Suprapubic skin (tissue), 4 donors: Measurements from ENCODE around the gene ZBTB25. TPM values are rescaled to one million over a fixed set of nuclear protein-coding genes. Genes with fewer than 3 reads are reported as not detected.

Experiments used
- DNase-seq, 2 donors: peaks; one replicate each; pipeline ENCODE4 v3.0.0-alpha.2; 2019; ENCODE audit warnings: low spot score in 2 of 2
- H3K27ac ChIP-seq: fragments of 200-600 bp; sonication (generic); one replicate; pipeline ENCODE4 v1.5.1; 2019
- H3K27me3 ChIP-seq: fragments of 200-600 bp; sonication (generic); one replicate; pipeline ENCODE4 v1.5.1; 2019
- H3K36me3 ChIP-seq: fragments of 200-600 bp; sonication (generic); one replicate; pipeline ENCODE4 v1.5.1; 2019
- H3K4me1 ChIP-seq: fragments of 200-600 bp; sonication (generic); one replicate; pipeline ENCODE4 v1.5.1; 2019
- H3K4me3 ChIP-seq: fragments of 200-600 bp; sonication (generic); one replicate; pipeline ENCODE4 v1.5.1; 2019; ENCODE audit warnings: mild to moderate bottlenecking
- H3K9me3 ChIP-seq: fragments of 200-600 bp; sonication (generic); one replicate; pipeline ENCODE4 v1.5.1; 2019
- CTCF ChIP-seq, 2 donors: fragments of 200-600 bp in 1 of 2; fragments of 450-650 bp in 1 of 2; sonication (generic) in 1 of 2; IDR thresholded peaks; one replicate each; pipeline ENCODE4 v1.5.1; 2016 to 2019; ENCODE audit warnings: antibody characterized with exemption in 2 of 2, mild to moderate bottlenecking in 1 of 2, moderate library complexity in 1 of 2
- EP300 ChIP-seq: sonication (generic); formaldehyde crosslinking; IDR thresholded peaks from one replicate; pipeline ENCODE4 v1.6.1; 2017; ENCODE audit warnings: antibody characterized with exemption
- POLR2A ChIP-seq, 2 donors: fragments of 450-650 bp; IDR thresholded peaks; one replicate each; pipeline ENCODE4 v1.6.1; 2017; ENCODE audit warnings: antibody characterized with exemption in 2 of 2, mild to moderate bottlenecking in 2 of 2, moderate library complexity in 2 of 2
- POLR2AphosphoS5 ChIP-seq, 3 donors: sonication (generic); formaldehyde crosslinking; IDR thresholded peaks; one replicate each; pipeline ENCODE4 v1.6.1; 2017; ENCODE audit warnings: antibody characterized with exemption in 3 of 3
- WGBS: methylation state at CpG from one replicate; pipeline ENCODE4 v1.1.5; 2018; 5-methylcytosine and 5-hydroxymethylcytosine counted together
- total RNA-seq, 4 donors: library from RNA; depleted of rRNA; stranded (reverse); fragments of >200 nt; gene quantifications; one replicate each; pipeline ENCODE4 v1.1.0, GENCODE V29; 2016

Gene ZBTB25
- total RNA-seq, 4 donors from 2014 or later, result 5.9 to 29.9 (median 11.4) TPM

GRCh38 chr14:64504897-64505794, 1.5 kb upstream of the ZBTB25 start:
- TF ChIP-seq CTCF (IDR thresholded peaks at IDR 0.05) (no peak), EP300 (no peak), POLR2A (IDR thresholded peaks at IDR 0.05) (peak in 1 of 2 donors; percentile 5), POLR2AphosphoS5 (IDR thresholded peaks at IDR 0.05) (peak in 1 of 3 donors; percentile 11)
- peak overlapping the region; percentile 93 for H3K4me3 ChIP-seq
- no peaks in the 10 kb centered on the region for H3K36me3 ChIP-seq
- H3K9me3 ChIP-seq, result no peaks in the 10 kb centered on the region
- no peaks in the 10 kb centered on the region for H3K27me3 ChIP-seq
- peak; percentile 94 to 95 for DNase-seq
- peaks cover 70% of the 10 kb centered on the region for H3K4me1 ChIP-seq
- WGBS, result under 1% methylated on average over 67 of the region's 68 CpGs
- H3K27ac ChIP-seq, result peak overlapping the region; percentile 98

GRCh38 chr14:64504310-64504896, 765 bp upstream of the ZBTB25 start, which contains the start of gene ZBTB1:
ZBTB1 (plus strand) TSS chr14:64504770; CDS start chr14:64521505, 16,735 bp downstream.
- 0% methylated on average over 13 of the region's 63 CpGs for WGBS
- H3K9me3 ChIP-seq, result no peaks in the 10 kb centered on the region
- peak within 1 kb of the TSS; percentile 93 for H3K4me3 ChIP-seq
- no peaks in the 10 kb centered on the region for H3K27me3 ChIP-seq
- H3K36me3 ChIP-seq, result no peaks in the 10 kb centered on the region
- TF ChIP-seq POLR2AphosphoS5 (IDR thresholded peaks at IDR 0.05) (peak in 2 of 3 donors; percentile 42 to 44), CTCF (IDR thresholded peaks at IDR 0.05) (no peak), POLR2A (IDR thresholded peaks at IDR 0.05) (peak; percentile 49 to 87)
- peak; percentile 94 to 95 for DNase-seq
- H3K27ac ChIP-seq, result peak within 1 kb of the TSS; percentile 98
- peaks cover 68% of the 10 kb centered on the region for H3K4me1 ChIP-seq

- Histone ChIP-seq H3K27ac (peak overlapping the region; percentile 98), H3K4me3 (peak overlapping the region; percentile 93), H3K27me3 (no peaks in the 10 kb centered on the region), H3K36me3 (no peaks in the 10 kb centered on the region), H3K4me1 (peaks cover 54% of the 10 kb centered on the region), H3K9me3 (no peaks in the 10 kb centered on the region)
- DNase-seq, result peak in 1 of 2 donors; percentile 74
- no peak for TF ChIP-seq POLR2AphosphoS5 (IDR thresholded peaks at IDR 0.05)
- no peak for TF ChIP-seq EP300
- TF ChIP-seq POLR2A (IDR thresholded peaks at IDR 0.05), result no peak
- no peak for TF ChIP-seq CTCF (IDR thresholded peaks at IDR 0.05)
- WGBS, result under 1% methylated on average over 18 of the region's 29 CpGs
Measured at GRCh38 chr14:64502887-64503433, 678 bp downstream of the ZBTB25 start.

- no peak for DNase-seq
- no peaks in the 10 kb centered on the region for H3K36me3 ChIP-seq
- peak overlapping the region; percentile 93 for H3K4me3 ChIP-seq
- H3K27ac ChIP-seq, result peak overlapping the region; percentile 98
- TF ChIP-seq CTCF (IDR thresholded peaks at IDR 0.05), result no peak
- H3K4me1 ChIP-seq, result peaks cover 49% of the 10 kb centered on the region
- no peaks in the 10 kb centered on the region for H3K27me3 ChIP-seq
- 24% methylated on average over 4 of the region's 6 CpGs for WGBS
- H3K9me3 ChIP-seq, result no peaks in the 10 kb centered on the region
Measured at GRCh38 chr14:64502456-64502855, 1.2 kb downstream of the ZBTB25 start.
